ENCODE data around the gene KLHL4.
"Not testable (repeated sequence)": the region's sequence is repeated elsewhere in the genome, so short reads cannot be mapped to it uniquely, and the experiment has no call there.

The KLHL4 gene

GRCh38 chrX:87517571-87518141, at the start of gene KLHL4:
Gene KLHL4, plus strand, starts transcription at chrX:87517802. Its CDS starts 92 bp downstream, at chrX:87517894.
- DNase-seq = peak; percentile 82

- DNase-seq = no peak
These were observed 48.7 kb upstream of the KLHL4 start for GRCh38 chrX:87468941-87469340.

DNA sequence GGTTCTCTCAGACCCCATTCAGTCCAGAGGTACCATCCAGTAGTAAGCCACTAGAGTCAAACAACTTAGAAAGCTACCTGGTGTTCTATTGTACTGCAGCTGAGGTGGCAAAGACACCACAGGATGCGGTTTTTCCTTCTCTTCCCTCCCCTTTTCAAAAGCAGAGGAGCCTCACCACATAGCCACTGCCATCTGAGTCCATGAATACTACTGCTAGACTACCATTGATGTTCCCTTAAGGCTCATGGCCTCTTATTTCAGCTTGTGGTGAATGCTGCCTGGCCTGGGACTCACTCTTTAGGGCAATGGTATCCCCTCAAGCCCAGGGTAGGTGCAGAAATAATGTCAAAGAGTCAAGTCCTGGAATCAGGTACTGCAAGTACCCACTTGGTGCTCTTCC, 41.8 kb upstream of the KLHL4 start:
- no peak for DNase-seq

- DNase-seq = not testable (repeated sequence)
These were observed 38.9 kb upstream of the KLHL4 start for GRCh38 chrX:87478703-87479102.

- no peak for DNase-seq
These were observed 28.5 kb upstream of the KLHL4 start for GRCh38 chrX:87489071-87489470.

DNA sequence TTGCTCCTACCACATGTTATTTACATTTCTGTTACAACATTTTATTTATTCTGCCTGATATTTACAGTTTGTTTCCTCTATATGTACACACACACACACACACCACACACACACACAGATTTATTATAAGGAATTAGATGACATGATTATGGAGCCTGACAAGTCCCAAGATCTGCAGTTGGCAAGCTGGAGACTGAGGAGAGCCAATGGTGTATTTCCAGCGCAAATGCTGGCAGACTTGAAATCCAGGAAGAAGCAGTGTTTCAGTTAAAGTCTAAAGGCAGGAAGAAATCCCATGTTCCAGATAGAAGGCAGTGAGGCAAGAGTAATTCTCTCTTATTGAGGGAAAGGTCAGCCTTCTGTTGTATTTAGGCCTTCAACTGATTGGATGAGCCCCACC, 1.8 kb upstream of the KLHL4 start:
- DNase-seq = no peak

GRCh38 chrX:87516717-87517121, 883 bp upstream of the KLHL4 start:
- DNase-seq = peak; percentile 18

DNA sequence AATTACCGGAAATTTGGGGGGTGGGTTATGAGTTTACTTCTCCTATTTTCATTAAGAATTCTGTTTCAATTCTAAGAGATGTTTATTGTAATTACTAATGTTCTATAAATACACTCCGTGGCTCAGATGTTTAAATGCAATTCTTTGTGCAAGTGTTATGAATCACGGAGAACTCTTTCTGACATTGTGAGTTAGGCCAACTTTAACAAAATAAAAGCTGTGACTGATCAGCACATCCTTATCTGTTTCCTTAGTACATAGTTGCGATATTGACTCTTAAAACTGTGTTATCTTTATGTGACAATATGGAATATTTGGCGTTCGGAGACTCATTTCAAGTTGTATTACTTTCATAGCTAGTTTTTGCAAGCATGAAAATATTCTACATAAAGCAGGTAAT, 902 bp downstream of the KLHL4 start:
- no peak for DNase-seq

DNA sequence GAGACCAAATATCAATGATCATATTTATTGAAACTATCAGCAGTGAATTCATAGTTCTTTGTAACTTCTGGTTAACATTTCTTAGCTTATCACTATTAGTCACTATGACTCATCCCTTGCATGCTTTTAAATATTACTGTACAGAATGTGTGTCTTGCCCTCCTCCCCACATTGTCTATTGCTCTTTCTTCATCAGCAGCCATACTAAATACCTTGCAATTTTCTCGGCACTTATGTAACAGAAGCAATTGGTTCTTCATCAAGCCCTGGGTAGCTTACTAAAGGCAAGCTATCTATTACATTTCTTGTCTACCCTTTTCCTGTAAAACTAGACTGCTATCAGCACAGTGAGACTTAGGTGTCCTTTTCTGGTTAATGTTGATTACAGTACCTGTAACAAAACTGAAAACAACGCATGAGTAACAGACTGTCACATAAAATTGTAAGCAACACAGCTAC, 8.2 kb downstream of the KLHL4 start:
- peak; percentile 24 for DNase-seq

DNA sequence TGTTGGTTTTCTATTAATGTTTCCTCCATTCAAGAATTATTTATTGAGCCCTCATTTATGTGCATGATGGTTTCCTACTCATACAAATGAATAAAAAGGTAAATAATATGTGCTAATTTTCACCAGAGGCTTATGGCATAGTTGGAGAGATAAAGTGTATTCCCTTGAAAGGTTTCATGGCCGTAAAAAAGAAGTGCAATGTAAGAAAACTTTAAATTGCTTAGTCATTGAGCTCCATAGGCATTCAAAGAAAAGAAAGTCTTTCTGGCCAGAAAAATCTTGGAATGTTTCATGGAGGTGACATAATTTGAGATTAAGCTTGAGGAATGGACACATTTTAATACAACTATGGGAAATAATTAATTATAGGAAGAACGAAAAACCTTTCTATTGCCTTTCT, 8.7 kb downstream of the KLHL4 start:
- DNase-seq = no peak

GRCh38 chrX:87528487-87528886, 10.9 kb downstream of the KLHL4 start:
- DNase-seq = no peak

DNA sequence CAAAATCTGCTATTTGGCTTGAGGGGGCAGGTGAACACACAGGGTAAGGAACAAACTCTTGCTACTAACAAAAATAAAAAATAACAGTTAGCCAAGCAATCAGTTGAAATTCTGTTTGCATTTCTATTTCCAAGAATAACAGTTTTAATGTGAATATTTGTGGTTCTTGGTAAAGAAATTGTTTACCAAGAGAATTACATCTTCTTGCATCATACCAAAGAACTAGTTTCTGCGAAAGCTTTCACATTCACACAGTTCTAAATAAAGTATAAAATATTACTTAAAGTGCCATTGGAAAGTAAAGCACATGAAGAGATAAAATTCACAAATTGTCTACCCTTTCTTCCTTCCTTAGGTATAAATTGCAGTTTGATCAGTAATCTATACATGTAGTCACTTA, 54.4 kb downstream of the KLHL4 start:
- no peak for DNase-seq

- DNase-seq = no peak
These were observed 55.3 kb downstream of the KLHL4 start for GRCh38 chrX:87572901-87573300.

GRCh38 chrX:87578978-87579377, 61.4 kb downstream of the KLHL4 start:
- peak; percentile 42 for DNase-seq

DNA sequence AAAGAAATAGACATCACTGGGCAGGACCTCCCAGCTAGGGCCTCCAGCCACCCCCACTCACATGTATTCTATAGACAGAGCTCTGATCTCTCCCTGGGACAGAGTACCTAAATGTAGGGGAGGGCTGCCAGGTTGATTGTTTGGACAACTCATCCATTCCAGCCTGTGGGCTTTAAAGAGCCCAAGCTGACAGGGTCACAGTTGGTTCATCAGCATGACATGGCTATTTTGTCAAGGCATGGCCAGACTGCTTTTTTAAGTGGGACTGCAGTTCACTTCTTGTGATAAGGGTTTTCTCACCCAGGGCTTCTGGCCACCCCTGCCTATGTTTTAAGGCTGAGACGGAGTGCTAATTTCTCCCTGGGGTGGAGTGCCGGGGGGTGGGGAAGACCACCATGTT, 63.3 kb downstream of the KLHL4 start:
- DNase-seq = no peak

DNA sequence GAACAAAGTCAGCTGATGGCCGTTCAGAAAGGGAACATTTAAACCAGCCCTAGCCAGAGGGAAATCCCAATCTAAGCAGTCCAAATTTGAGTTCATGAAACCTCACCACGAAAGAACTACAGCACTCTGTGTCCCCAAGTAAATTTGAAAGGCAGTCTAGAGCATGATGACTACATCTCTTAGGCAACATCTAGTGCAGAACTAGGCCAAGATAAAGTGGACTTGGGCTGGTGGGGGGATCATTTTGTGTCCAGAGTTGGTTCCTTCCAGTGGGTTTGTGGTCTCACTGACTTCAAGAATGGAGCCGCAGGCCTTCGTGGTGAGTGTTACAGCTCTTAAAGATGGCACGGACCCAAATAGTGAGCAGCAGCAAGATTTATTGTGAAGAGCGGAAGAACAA, 64.9 kb downstream of the KLHL4 start:
- DNase-seq = no peak

- DNase-seq = peak; percentile 64
These were observed 66.1 kb downstream of the KLHL4 start for GRCh38 chrX:87583679-87584078.

DNA sequence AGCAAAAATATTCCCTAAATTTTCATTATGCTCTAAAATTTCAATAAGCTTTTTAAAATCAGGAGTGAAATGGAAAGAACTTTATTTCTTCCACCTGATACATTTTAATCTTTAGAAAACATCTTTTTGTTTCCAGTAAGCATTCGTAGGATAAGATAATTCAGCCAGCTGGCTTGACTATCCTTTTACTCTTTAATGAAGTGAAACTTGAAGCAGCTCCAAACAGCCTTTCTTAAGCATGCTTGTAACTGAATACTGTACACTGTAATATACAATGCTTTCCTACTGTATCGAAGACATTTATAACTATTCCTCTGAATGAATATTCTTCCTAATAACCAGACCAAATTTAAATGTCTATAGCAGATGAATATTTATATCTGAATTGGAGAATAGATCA, 98.8 kb downstream of the KLHL4 start:
- DNase-seq = no peak

GRCh38 chrX:87621697-87622096, 104.1 kb downstream of the KLHL4 start:
- no peak for DNase-seq

GRCh38 chrX:87626996-87627395, 109.4 kb downstream of the KLHL4 start:
- DNase-seq = no peak

GRCh38 chrX:87634361-87634760, 116.8 kb downstream of the KLHL4 start:
- peak; percentile 0 for DNase-seq

DNA sequence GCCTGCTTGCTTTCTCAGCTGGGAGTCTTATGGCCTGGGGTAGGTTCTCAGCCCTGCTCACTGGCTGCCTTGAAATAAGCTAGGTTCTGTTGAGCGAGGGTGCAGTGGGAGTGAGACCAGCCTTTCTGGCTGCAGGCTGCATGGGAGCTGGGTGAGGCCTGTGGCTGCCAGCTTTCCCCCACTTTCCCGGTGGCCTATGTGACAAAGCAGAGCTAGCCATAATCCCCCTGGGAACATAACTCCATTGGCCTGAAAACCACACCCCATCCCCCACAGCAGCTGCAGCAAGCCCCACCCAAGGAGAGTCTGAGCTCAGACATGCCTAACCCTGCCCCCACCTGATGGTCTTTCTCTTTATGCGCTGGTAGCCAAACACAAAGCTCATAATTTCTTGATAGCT, 118.9 kb downstream of the KLHL4 start:
- no peak for DNase-seq

- DNase-seq = peak; percentile 1
These were observed 123.8 kb downstream of the KLHL4 start for GRCh38 chrX:87641439-87641838.

- no peak for DNase-seq
These were observed 144.2 kb downstream of the KLHL4 start for GRCh38 chrX:87661761-87662160.

DNA sequence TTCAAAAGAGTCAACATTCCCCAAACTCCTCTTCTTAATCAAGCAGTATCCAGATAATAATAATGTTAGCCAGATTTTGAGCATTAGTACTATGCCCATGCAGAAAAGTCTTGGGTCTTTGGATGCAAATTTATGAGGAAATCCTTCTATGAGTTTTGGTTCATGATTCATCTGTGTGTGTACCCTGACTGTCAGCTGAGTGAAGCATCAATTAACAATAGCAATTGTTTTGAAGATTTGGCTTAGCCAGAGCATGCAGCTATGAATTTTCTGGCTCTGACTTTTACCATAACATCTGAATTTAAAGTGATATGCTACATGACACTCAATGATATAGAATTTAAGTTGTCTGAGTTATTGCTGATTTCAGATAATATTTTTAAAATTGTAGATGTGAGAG, 145.8 kb downstream of the KLHL4 start:
- no peak for DNase-seq

GRCh38 chrX:87664381-87664780, 146.8 kb downstream of the KLHL4 start:
- peak; percentile 64 for DNase-seq

All from DMS53 (cell line).